Ectodermal cell (in vitro differentiated cells): ENCODE results near the gene TRANK1.

ENCODE experiments used
- H3K27ac ChIP-seq: 2 replicates; pipeline ENCODE4 v1.7.0; 2013; ENCODE audit warnings: mild to moderate bottlenecking, low read depth, low read length; ENCODE audit not compliant: insufficient read depth, poor library complexity, severe bottlenecking
- H3K27me3 ChIP-seq: 2 replicates; pipeline ENCODE4 v1.7.0; 2013; ENCODE audit warnings: mild to moderate bottlenecking, low read length; ENCODE audit not compliant: insufficient read depth, control insufficient read depth, poor library complexity, severe bottlenecking
- H3K36me3 ChIP-seq: one replicate; pipeline ENCODE4 v1.7.0; 2013; ENCODE audit warnings: low read length; ENCODE audit not compliant: control insufficient read depth, insufficient read depth
- H3K4me1 ChIP-seq: one replicate; pipeline ENCODE4 v1.7.0; 2013; ENCODE audit warnings: low read length; ENCODE audit not compliant: control insufficient read depth, insufficient read depth
- H3K4me3 ChIP-seq: 2 replicates; pipeline ENCODE4 v1.7.0; 2013; ENCODE audit warnings: low read depth, low read length, control low read depth; ENCODE audit not compliant: insufficient read depth
- H3K9me3 ChIP-seq: 2 replicates; pipeline ENCODE4 v1.7.0; 2013; ENCODE audit warnings: mild to moderate bottlenecking, low read length, moderate library complexity; ENCODE audit not compliant: control insufficient read depth
- WGBS, 2 experiments: methylation state at CpG; one replicate each; pipeline ENCODE4 v1.1.7; 2013; ENCODE audit warnings: missing lambda C conversion rate in 2 of 2; 5-methylcytosine and 5-hydroxymethylcytosine counted together

Gene TRANK1

GRCh38 chr3:36874424-36874823, 70.4 kb downstream of the TRANK1 start:
- H3K27me3 ChIP-seq, result no peaks in the 10 kb centered on the region
- 89% methylated on average over 2 of the region's 2 CpGs for WGBS, 2 experiments
- peak overlapping the region; percentile 33 for H3K27ac ChIP-seq
- H3K36me3 ChIP-seq, result no peaks in the 10 kb centered on the region
- peaks cover 5% of the 10 kb centered on the region for H3K4me1 ChIP-seq
- H3K4me3 ChIP-seq, result no peak overlapping the region
- no peaks in the 10 kb centered on the region for H3K9me3 ChIP-seq

GRCh38 chr3:36871379-36872126, 73.3 kb downstream of the TRANK1 start:
- no peaks in the 10 kb centered on the region for H3K27me3 ChIP-seq
- 89% methylated on average over 2 of the region's 2 CpGs for WGBS, 2 experiments
- no peaks in the 10 kb centered on the region for H3K9me3 ChIP-seq
- peaks cover 5% of the 10 kb centered on the region for H3K4me1 ChIP-seq
- no peak overlapping the region for H3K27ac ChIP-seq
- H3K4me3 ChIP-seq, result no peak overlapping the region
- no peaks in the 10 kb centered on the region for H3K36me3 ChIP-seq

- Histone ChIP-seq H3K27me3 (no peaks in the 10 kb centered on the region), H3K9me3 (no peaks in the 10 kb centered on the region), H3K4me3 (no peak overlapping the region), H3K36me3 (no peaks in the 10 kb centered on the region), H3K4me1 (no peaks in the 10 kb centered on the region), H3K27ac (no peak overlapping the region)
- 23 to 24% methylated on average over 2 of the region's 2 CpGs for WGBS, 2 experiments
Observed at GRCh38 chr3:36868614-36869436, 76.0 kb downstream of the TRANK1 start.

GRCh38 chr3:36867810-36868209, 77.0 kb downstream of the TRANK1 start:
- Histone ChIP-seq H3K36me3 (no peaks in the 10 kb centered on the region), H3K27ac (no peak overlapping the region), H3K27me3 (no peaks in the 10 kb centered on the region), H3K9me3 (no peaks in the 10 kb centered on the region), H3K4me1 (no peaks in the 10 kb centered on the region), H3K4me3 (no peak overlapping the region)
- WGBS, 2 experiments, result 81 to 89% methylated on average over 5 to 6 of the region's 7 CpGs

- no peak overlapping the region for H3K4me3 ChIP-seq
- H3K4me1 ChIP-seq, result no peaks in the 10 kb centered on the region
- no peaks in the 10 kb centered on the region for H3K9me3 ChIP-seq
- H3K36me3 ChIP-seq, result no peaks in the 10 kb centered on the region
- H3K27ac ChIP-seq, result no peak overlapping the region
- no peaks in the 10 kb centered on the region for H3K27me3 ChIP-seq
- WGBS, 2 experiments, result 93 to 96% methylated on average over 2 of the region's 2 CpGs
Observed at GRCh38 chr3:36866368-36866767, 78.5 kb downstream of the TRANK1 start.

- no peak overlapping the region for H3K4me3 ChIP-seq
- no peak overlapping the region for H3K27ac ChIP-seq
- H3K36me3 ChIP-seq, result peaks cover 6% of the 10 kb centered on the region
- WGBS, 2 experiments, result 88 to 94% methylated on average over 5 of the region's 5 CpGs
- no peaks in the 10 kb centered on the region for H3K9me3 ChIP-seq
- no peaks in the 10 kb centered on the region for H3K4me1 ChIP-seq
- no peaks in the 10 kb centered on the region for H3K27me3 ChIP-seq
Observed at GRCh38 chr3:36864180-36865053, 80.4 kb downstream of the TRANK1 start.

- H3K4me1 ChIP-seq, result no peaks in the 10 kb centered on the region
- WGBS, 2 experiments, result 94 to 100% methylated on average over 4 of the region's 5 CpGs
- peaks cover 8% of the 10 kb centered on the region for H3K36me3 ChIP-seq
- no peak overlapping the region for H3K4me3 ChIP-seq
- H3K27me3 ChIP-seq, result no peaks in the 10 kb centered on the region
- H3K9me3 ChIP-seq, result no peaks in the 10 kb centered on the region
- H3K27ac ChIP-seq, result no peak overlapping the region
Observed at GRCh38 chr3:36862076-36862755, 82.6 kb downstream of the TRANK1 start.

- H3K4me3 ChIP-seq, result no peak overlapping the region
- no peaks in the 10 kb centered on the region for H3K9me3 ChIP-seq
- H3K27me3 ChIP-seq, result no peaks in the 10 kb centered on the region
- H3K36me3 ChIP-seq, result peaks cover 11% of the 10 kb centered on the region
- no peaks in the 10 kb centered on the region for H3K4me1 ChIP-seq
- 95 to 97% methylated on average over 3 of the region's 3 CpGs for WGBS, 2 experiments
- no peak overlapping the region for H3K27ac ChIP-seq
Observed at GRCh38 chr3:36859494-36859893, 85.4 kb downstream of the TRANK1 start.

- H3K9me3 ChIP-seq, result no peaks in the 10 kb centered on the region
- H3K4me1 ChIP-seq, result no peaks in the 10 kb centered on the region
Observed at GRCh38 chr3:36852071-36852470, 92.8 kb downstream of the TRANK1 start.

More at GRCh38 chr3:36852071-36852470, 92.8 kb downstream of the TRANK1 start:
- peaks cover 1% of the 10 kb centered on the region for H3K36me3 ChIP-seq
- 93 to 94% methylated on average over 3 of the region's 3 CpGs for WGBS, 2 experiments
- no peak overlapping the region for H3K27ac ChIP-seq
- no peaks in the 10 kb centered on the region for H3K27me3 ChIP-seq
- no peak overlapping the region for H3K4me3 ChIP-seq
